ENCODE measurements around the gene RAB1B.

RAB1B gene

GRCh38 chr11:66225066-66225465 lies 43.4 kb upstream of the RAB1B start:
- Histone ChIP-seq H3K27me3 (no peaks in the 10 kb centered on the region), H3K36me3 (peaks cover 51% of the 10 kb centered on the region), H3K4me2 (no peak overlapping the region), H3K27ac (no peak overlapping the region), H3K4me3 (no peak overlapping the region), H3K9me3 (no peaks in the 10 kb centered on the region), H3K4me1 (peaks cover 28% of the 10 kb centered on the region), H3K9ac (no peak overlapping the region), H4K20me1 (no peaks in the 10 kb centered on the region)
- no peak for TF ChIP-seq Cebpa-rat (IDR thresholded peaks at IDR 0.05)

- H3K9ac ChIP-seq, result no peak overlapping the region
- H3K27ac ChIP-seq, result no peak overlapping the region
- H3K36me3 ChIP-seq, result peaks cover 51% of the 10 kb centered on the region
- no peaks in the 10 kb centered on the region for H3K9me3 ChIP-seq
- no peak for TF ChIP-seq Cebpa-rat (IDR thresholded peaks at IDR 0.05)
- no peak overlapping the region for H3K4me2 ChIP-seq
- H3K27me3 ChIP-seq, result no peaks in the 10 kb centered on the region
- no peaks in the 10 kb centered on the region for H4K20me1 ChIP-seq
- peaks cover 20% of the 10 kb centered on the region for H3K4me1 ChIP-seq
- H3K4me3 ChIP-seq, result no peak overlapping the region
Observed at GRCh38 chr11:66226101-66226500, 42.3 kb upstream of the RAB1B start.

- no peak overlapping the region for H3K4me3 ChIP-seq
- H3K27ac ChIP-seq, result no peak overlapping the region
- H3K9me3 ChIP-seq, result no peaks in the 10 kb centered on the region
- peaks cover 62% of the 10 kb centered on the region for H3K36me3 ChIP-seq
- TF ChIP-seq Cebpa-rat (IDR thresholded peaks at IDR 0.05), result no peak
- H3K4me1 ChIP-seq, result peaks cover 17% of the 10 kb centered on the region
- no peaks in the 10 kb centered on the region for H3K27me3 ChIP-seq
- no peak overlapping the region for H3K9ac ChIP-seq
- H4K20me1 ChIP-seq, result no peaks in the 10 kb centered on the region
- H3K4me2 ChIP-seq, result no peak overlapping the region
Observed at GRCh38 chr11:66227700-66228099, 40.7 kb upstream of the RAB1B start.

- TF ChIP-seq Cebpa-rat (IDR thresholded peaks at IDR 0.05), result no peak
- H3K27me3 ChIP-seq, result no peaks in the 10 kb centered on the region
- no peaks in the 10 kb centered on the region for H4K20me1 ChIP-seq
- no peaks in the 10 kb centered on the region for H3K9me3 ChIP-seq
- H3K27ac ChIP-seq, result no peak overlapping the region
- no peak overlapping the region for H3K4me3 ChIP-seq
- H3K36me3 ChIP-seq, result peaks cover 71% of the 10 kb centered on the region
- H3K4me2 ChIP-seq, result no peak overlapping the region
- peaks cover 21% of the 10 kb centered on the region for H3K4me1 ChIP-seq
- no peak overlapping the region for H3K9ac ChIP-seq
Observed at GRCh38 chr11:66228521-66228920, 39.9 kb upstream of the RAB1B start.

- Histone ChIP-seq H3K4me2 (no peak overlapping the region), H3K36me3 (peaks cover 74% of the 10 kb centered on the region), H3K27me3 (no peaks in the 10 kb centered on the region), H3K9me3 (no peaks in the 10 kb centered on the region), H3K27ac (no peak overlapping the region), H3K4me3 (no peak overlapping the region), H3K4me1 (peaks cover 30% of the 10 kb centered on the region), H3K9ac (no peak overlapping the region), H4K20me1 (no peaks in the 10 kb centered on the region)
- TF ChIP-seq Cebpa-rat (IDR thresholded peaks at IDR 0.05), result no peak
Observed at GRCh38 chr11:66230156-66230555, 38.3 kb upstream of the RAB1B start.

DNA sequence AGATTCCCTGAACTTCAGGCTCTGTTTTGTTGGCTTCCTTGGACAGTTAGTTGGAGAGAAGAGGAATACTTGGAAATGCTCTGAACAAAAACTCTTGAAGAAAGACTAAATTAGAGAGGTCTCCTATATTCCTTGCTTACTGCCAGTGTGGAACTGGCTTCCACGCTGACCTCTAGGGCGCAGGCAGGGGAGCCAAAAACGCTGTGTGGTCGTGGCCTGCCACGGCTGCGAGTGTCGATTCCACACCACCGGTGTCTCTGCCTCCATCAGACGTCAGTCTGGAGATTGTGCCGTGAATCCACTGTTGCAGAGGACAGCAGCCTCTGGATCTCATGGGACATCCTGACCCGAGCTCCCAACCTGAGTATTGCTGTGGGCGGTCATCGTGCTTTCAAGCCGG lies 37.5 kb upstream of the RAB1B start:
- Histone ChIP-seq H3K4me2 (no peak overlapping the region), H4K20me1 (no peaks in the 10 kb centered on the region), H3K4me3 (no peak overlapping the region), H3K36me3 (peaks cover 79% of the 10 kb centered on the region), H3K9ac (no peak overlapping the region), H3K27ac (no peak overlapping the region), H3K9me3 (no peaks in the 10 kb centered on the region), H3K4me1 (peaks cover 38% of the 10 kb centered on the region), H3K27me3 (no peaks in the 10 kb centered on the region)
- no peak for TF ChIP-seq Cebpa-rat (IDR thresholded peaks at IDR 0.05)

DNA sequence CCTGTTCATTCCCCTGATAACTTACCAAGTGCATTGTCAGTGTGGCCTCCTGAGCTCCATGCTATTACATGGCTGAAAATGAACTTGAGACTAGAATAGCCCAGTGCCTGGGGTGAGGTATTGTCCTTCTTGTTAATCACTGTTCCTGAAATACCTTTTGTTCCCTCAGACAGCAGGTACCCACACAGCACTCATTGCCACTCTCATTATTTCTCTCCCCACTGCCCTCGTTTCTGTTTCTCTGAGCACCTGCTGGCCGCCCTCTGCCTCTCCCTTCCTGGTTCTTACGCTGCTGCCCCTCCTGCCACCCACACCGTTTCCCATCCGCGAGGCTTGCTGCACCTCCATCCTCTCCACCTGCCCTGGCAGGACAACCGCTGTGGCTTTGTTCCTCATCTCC lies 36.9 kb upstream of the RAB1B start:
- Histone ChIP-seq H3K27ac (peak overlapping the region; percentile 21; the same call in 1 of the 2 replicates), H3K9ac (no peak overlapping the region), H3K36me3 (peaks cover 79% of the 10 kb centered on the region), H4K20me1 (no peaks in the 10 kb centered on the region), H3K4me2 (no peak overlapping the region), H3K4me1 (peaks cover 44% of the 10 kb centered on the region), H3K4me3 (no peak overlapping the region), H3K27me3 (no peaks in the 10 kb centered on the region), H3K9me3 (no peaks in the 10 kb centered on the region)
- TF ChIP-seq Cebpa-rat (IDR thresholded peaks at IDR 0.05), result no peak

DNA sequence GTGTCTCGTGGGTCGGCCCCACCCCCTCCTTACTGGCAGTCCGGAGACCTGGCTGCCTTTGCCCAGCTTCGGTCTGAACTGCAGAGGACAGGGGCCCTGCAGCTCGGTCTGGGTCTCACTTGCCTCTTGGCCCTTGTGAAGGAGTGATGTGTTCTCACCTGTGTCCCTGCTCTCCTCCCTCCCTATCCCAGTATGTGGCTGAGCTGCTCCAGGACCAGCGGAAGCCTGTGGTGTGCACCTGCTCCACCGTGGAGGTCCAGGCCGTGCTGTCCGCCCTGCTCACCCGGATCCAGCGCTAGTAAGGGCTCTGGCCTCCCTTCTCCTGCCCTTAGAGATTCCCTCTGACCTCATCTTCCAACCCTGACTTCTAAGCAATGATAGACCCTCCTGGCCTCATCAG lies 35.7 kb upstream of the RAB1B start:
- Histone ChIP-seq H3K4me1 (peaks cover 56% of the 10 kb centered on the region), H3K27ac (0 out of 2 replicates have a peak overlapping the region, but pooled peaks have one; percentile 35), H4K20me1 (no peaks in the 10 kb centered on the region), H3K9me3 (no peaks in the 10 kb centered on the region), H3K27me3 (no peaks in the 10 kb centered on the region), H3K4me3 (no peak overlapping the region), H3K9ac (peak overlapping the region; percentile 13; the same call in 1 of the 2 replicates), H3K36me3 (peaks cover 82% of the 10 kb centered on the region), H3K4me2 (no peak overlapping the region)
- no peak for TF ChIP-seq Cebpa-rat (IDR thresholded peaks at IDR 0.05)

GRCh38 chr11:66233301-66233700 lies 35.1 kb upstream of the RAB1B start:
- peaks cover 61% of the 10 kb centered on the region for H3K4me1 ChIP-seq
- H3K27ac ChIP-seq, result peak overlapping the region; percentile 35; the same call in 1 of the 2 replicates
- H3K36me3 ChIP-seq, result peaks cover 81% of the 10 kb centered on the region
- H3K27me3 ChIP-seq, result no peaks in the 10 kb centered on the region
- no peaks in the 10 kb centered on the region for H4K20me1 ChIP-seq
- H3K9ac ChIP-seq, result peak overlapping the region; percentile 13; the same call in 1 of the 2 replicates
- H3K9me3 ChIP-seq, result no peaks in the 10 kb centered on the region
- H3K4me3 ChIP-seq, result no peak overlapping the region
- no peak for TF ChIP-seq Cebpa-rat (IDR thresholded peaks at IDR 0.05)
- 0 out of 2 replicates have a peak overlapping the region, but pooled peaks have one; percentile 5 for H3K4me2 ChIP-seq

DNA sequence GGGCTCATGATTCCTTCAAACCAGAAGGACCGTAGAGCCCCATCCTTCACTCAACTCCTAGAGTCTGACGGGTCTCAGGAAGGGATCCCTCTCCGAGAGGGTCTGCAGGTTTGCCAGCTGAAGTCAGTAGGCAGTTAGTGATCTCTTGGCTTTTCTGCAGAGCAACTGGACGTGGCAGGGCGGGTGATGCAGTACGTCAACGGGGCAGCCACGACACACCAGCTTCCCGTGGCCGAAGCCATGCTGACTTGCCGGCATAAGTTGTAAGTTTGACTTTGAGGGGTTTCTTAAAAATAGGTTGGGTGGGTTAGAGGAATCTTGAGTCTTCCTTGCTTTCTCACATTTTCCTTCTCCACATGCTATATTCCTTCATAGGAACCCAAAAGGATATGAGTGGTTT lies 33.3 kb upstream of the RAB1B start:
- H3K9ac ChIP-seq, result no peak overlapping the region
- H3K36me3 ChIP-seq, result peaks cover 70% of the 10 kb centered on the region
- no peaks in the 10 kb centered on the region for H4K20me1 ChIP-seq
- no peaks in the 10 kb centered on the region for H3K27me3 ChIP-seq
- H3K27ac ChIP-seq, result peak overlapping the region; percentile 53; the same call in 1 of the 2 replicates
- H3K4me3 ChIP-seq, result no peak overlapping the region
- peak overlapping the region; percentile 79 for H3K4me2 ChIP-seq
- TF ChIP-seq Cebpa-rat (IDR thresholded peaks at IDR 0.05), result no peak
- peaks cover 80% of the 10 kb centered on the region for H3K4me1 ChIP-seq
- H3K9me3 ChIP-seq, result no peaks in the 10 kb centered on the region

- H4K20me1 ChIP-seq, result no peaks in the 10 kb centered on the region
- TF ChIP-seq Cebpa-rat (IDR thresholded peaks at IDR 0.05), result no peak
- H3K4me1 ChIP-seq, result peaks cover 93% of the 10 kb centered on the region
- H3K9me3 ChIP-seq, result no peaks in the 10 kb centered on the region
- peaks cover 43% of the 10 kb centered on the region for H3K36me3 ChIP-seq
- no peaks in the 10 kb centered on the region for H3K27me3 ChIP-seq
- H3K9ac ChIP-seq, result no peak overlapping the region
- H3K4me3 ChIP-seq, result no peak overlapping the region
- peak overlapping the region; percentile 93 for H3K27ac ChIP-seq
- peak overlapping the region; percentile 79 for H3K4me2 ChIP-seq
Observed at GRCh38 chr11:66237867-66238266, 30.6 kb upstream of the RAB1B start.

Measured in BLaER1 (cell line).